ENCODE measurements around the gene FMN1. TPM values are rescaled to one million over a fixed set of nuclear protein-coding genes. Genes with fewer than 3 reads are reported as not detected.

Gene FMN1
- total RNA-seq, 4 donors from 2014 or later: 4.3 to 10.1 (median 8.8) TPM

DNA sequence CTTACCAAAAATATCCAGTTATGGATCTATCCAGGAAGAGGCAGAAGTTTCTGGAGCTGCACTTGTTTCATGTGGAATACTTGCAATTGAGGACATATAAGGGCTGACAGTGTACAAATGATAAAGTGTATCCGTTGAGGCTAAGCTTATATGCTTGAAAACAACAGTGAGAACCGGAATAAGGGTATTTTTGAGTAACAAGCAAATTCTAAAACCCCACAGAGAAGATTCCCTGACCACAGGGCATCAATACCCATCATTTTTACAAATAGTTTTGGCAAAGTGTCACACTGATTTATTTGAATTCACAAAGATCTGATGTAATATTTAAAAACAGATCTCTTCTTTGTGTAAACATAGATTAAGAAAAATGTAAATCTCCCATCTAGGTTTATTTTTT lies 208.4 kb downstream of the FMN1 start:
- intact Hi-C loops (cut with DNase I): no loop called here
- no peaks in the 10 kb centered on the region for H3K4me1 ChIP-seq
- H3K36me3 ChIP-seq: no peaks in the 10 kb centered on the region
- TF ChIP-seq, protein P1, sequence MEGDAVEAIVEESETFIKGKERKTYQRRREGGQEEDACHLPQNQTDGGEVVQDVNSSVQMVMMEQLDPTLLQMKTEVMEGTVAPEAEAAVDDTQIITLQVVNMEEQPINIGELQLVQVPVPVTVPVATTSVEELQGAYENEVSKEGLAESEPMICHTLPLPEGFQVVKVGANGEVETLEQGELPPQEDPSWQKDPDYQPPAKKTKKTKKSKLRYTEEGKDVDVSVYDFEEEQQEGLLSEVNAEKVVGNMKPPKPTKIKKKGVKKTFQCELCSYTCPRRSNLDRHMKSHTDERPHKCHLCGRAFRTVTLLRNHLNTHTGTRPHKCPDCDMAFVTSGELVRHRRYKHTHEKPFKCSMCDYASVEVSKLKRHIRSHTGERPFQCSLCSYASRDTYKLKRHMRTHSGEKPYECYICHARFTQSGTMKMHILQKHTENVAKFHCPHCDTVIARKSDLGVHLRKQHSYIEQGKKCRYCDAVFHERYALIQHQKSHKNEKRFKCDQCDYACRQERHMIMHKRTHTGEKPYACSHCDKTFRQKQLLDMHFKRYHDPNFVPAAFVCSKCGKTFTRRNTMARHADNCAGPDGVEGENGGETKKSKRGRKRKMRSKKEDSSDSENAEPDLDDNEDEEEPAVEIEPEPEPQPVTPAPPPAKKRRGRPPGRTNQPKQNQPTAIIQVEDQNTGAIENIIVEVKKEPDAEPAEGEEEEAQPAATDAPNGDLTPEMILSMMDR (IDR thresholded peaks at IDR 0.05): no peak
- no peak for TF ChIP-seq POLR2A (IDR thresholded peaks at IDR 0.05)
- no peak overlapping the region for H3K27ac ChIP-seq
- H3K9me3 ChIP-seq: no peaks in the 10 kb centered on the region
- H3K4me3 ChIP-seq: no peak overlapping the region
- H3K27me3 ChIP-seq: no peaks in the 10 kb centered on the region
- WGBS, 2 donors: 55 to 63% methylated on average over 2 of the region's 2 CpGs
- no peak for DNase-seq

DNA sequence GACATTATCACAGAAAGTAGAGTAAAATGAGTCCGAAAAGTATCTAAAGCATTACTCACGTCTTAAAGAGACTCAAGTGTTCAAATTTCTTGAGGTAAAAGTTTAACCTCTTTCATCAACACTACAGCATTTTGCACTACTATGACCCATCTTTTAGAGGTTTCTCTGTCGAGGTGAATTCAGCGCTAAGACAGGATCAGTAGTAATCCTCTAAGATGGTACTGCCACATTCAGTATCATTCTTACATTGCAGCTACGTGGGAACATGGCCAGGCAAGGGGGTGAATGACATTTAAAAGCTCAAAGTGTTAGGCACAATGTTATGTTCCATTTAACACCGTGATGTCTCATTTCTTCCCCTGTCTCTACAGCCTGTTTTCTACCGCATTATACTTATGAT lies 210.8 kb downstream of the FMN1 start:
- intact Hi-C loops (cut with DNase I): no loop called here
- DNase-seq: no peak
- Histone ChIP-seq H3K27ac (no peak overlapping the region), H3K27me3 (no peaks in the 10 kb centered on the region), H3K4me1 (peaks cover 0 to 8% (median 0%) of the 10 kb centered on the region in 3 donors), H3K9me3 (no peaks in the 10 kb centered on the region), H3K4me3 (no peak overlapping the region), H3K36me3 (no peaks in the 10 kb centered on the region)
- 70 to 73% methylated on average over 7 of the region's 7 CpGs for WGBS, 2 donors
- TF ChIP-seq, protein P1 (IDR thresholded peaks at IDR 0.05): no peak
- TF ChIP-seq POLR2A (IDR thresholded peaks at IDR 0.05): no peak

DNA sequence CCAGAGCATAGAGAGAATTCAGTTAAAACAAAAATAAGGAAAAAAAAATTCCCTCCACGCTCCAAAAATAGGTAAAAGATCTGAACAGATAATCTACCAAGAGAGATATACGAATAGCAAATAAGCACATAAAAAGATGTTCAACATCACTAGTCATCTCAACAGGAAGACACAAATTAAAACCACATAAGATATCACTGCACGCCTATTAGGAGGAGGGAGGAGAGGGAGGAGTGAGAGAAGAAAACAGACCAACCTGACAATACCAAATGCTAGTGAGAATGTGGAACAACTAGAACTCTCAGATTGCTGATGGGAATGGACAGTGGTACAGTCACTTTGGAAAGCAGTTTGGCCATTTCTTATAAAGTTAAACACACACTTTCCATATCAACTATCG lies 212.5 kb downstream of the FMN1 start:
- no peak overlapping the region for H3K27ac ChIP-seq
- no peaks in the 10 kb centered on the region for H3K36me3 ChIP-seq
- peaks cover 0 to 8% (median 0%) of the 10 kb centered on the region in 3 donors for H3K4me1 ChIP-seq
- no peak overlapping the region for H3K4me3 ChIP-seq
- TF ChIP-seq, protein P1 (IDR thresholded peaks at IDR 0.05): no peak
- TF ChIP-seq POLR2A (IDR thresholded peaks at IDR 0.05): no peak
- intact Hi-C loops (cut with DNase I): no loop called here
- H3K27me3 ChIP-seq: no peaks in the 10 kb centered on the region
- WGBS, 2 donors: 77 to 85% methylated on average over 4 of the region's 4 CpGs
- H3K9me3 ChIP-seq: no peaks in the 10 kb centered on the region
- no peak for DNase-seq

DNA sequence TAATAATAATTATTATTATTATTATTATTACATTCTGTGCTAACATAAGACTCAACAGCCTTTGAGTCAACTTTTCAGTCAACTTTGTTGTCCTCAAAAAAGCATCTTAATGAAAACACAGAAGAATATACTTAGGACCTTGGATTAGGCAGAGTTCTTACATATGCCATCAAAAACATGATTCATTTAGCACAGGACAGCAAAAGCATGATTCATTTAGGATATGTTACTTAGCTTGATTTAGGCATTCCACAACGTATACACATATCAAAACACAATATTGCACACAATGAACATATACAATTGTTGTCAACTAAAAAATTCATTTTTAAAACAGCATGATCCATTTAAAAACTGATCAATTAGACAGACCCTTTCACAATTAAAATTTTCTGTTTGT lies 213.0 kb downstream of the FMN1 start:
- Histone ChIP-seq H3K27ac (no peak overlapping the region), H3K36me3 (no peaks in the 10 kb centered on the region), H3K27me3 (no peaks in the 10 kb centered on the region), H3K4me3 (no peak overlapping the region), H3K9me3 (no peaks in the 10 kb centered on the region), H3K4me1 (peaks cover 0 to 8% (median 0%) of the 10 kb centered on the region in 3 donors)
- DNase-seq: no peak
- intact Hi-C loops (cut with DNase I): no loop called here
- TF ChIP-seq, protein P1 (IDR thresholded peaks at IDR 0.05): no peak
- no peak for TF ChIP-seq POLR2A (IDR thresholded peaks at IDR 0.05)
- 60 to 72% methylated on average over 1 of the region's 1 CpG for WGBS, 2 donors

DNA sequence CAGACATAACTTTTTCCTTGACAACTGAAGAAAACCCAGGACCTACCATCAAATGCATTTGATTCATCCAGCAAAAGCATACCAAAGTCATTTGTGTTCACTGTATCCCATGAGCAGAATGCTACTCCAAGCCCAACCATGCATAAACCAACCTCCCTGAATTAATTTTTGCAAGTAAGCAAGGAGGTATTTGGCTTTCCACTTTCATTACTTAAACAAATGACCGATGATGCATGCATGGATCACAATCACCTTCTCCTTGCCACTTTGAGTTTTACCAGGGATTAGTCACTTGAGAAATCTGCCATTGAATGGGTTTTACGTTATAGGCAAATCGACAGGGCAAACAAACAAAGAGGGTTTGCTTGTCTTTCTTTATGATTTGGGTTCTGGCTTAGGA lies 214.8 kb downstream of the FMN1 start:
- Histone ChIP-seq H3K27ac (no peak overlapping the region), H3K9me3 (no peaks in the 10 kb centered on the region), H3K27me3 (no peaks in the 10 kb centered on the region), H3K4me1 (peaks cover 0 to 8% (median 0%) of the 10 kb centered on the region in 3 donors), H3K4me3 (no peak overlapping the region), H3K36me3 (no peaks in the 10 kb centered on the region)
- 24 to 31% methylated on average over 3 of the region's 3 CpGs for WGBS, 2 donors
- no peak for TF ChIP-seq POLR2A (IDR thresholded peaks at IDR 0.05)
- TF ChIP-seq, protein P1 (IDR thresholded peaks at IDR 0.05): no peak
- intact Hi-C loops (cut with DNase I): no loop called here
- no peak for DNase-seq

Measured in esophagus squamous epithelium (tissue), 5 donors.